GM23248 (cell line): ENCODE data around the gene CFDP1.

Experiments used
- EZH2 ChIP-seq: fragments of 200-600 bp; sonication (generic); IDR thresholded peaks from 2 replicates; pipeline ENCODE4 v1.6.1; 2018; ENCODE audit warnings: antibody characterized with exemption, mild to moderate bottlenecking; ENCODE audit not compliant: insufficient read depth, poor library complexity, severe bottlenecking
- EZH2phosphoT487 ChIP-seq: fragments of 200-600 bp; sonication (generic); IDR thresholded peaks from 2 replicates; pipeline ENCODE4 v1.6.1; 2018; ENCODE audit warnings: antibody characterized with exemption, moderate library complexity, mild to moderate bottlenecking, low read depth; ENCODE audit not compliant: insufficient read depth

DNA sequence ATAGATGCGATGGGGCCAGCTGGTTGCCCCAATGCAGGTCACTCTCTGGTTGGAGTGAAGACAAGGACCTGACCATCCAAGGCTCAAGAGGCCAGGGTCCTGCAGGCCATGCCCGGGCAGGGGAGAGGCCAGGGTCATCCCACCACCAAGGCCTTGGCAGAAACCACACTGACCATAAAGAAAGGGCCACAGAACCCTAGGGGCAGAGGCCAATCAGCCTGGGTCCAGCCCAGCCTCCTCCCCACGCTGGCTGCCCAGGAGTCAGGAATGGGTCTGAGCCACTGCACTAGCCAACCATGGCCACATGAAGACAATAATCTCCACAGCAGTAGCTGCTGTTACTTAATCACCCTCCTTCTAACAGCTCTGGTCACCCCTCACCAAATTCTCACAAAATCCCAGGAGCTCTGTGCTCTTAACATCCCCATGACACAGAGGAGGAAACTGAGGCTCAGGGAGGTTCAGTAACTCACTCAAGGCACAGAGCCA, 171.7 kb downstream of the CFDP1 start:
- TF ChIP-seq EZH2phosphoT487 (no peak), EZH2 (no peak)
